OCI-LY7 (cell line): Measurements from ENCODE around the gene KL. TPM values are rescaled to one million over a fixed set of nuclear protein-coding genes. Genes with fewer than 3 reads are reported as not detected.

Experiments
- BruUV-seq: library from RNA; stranded (reverse); fragments of 400-500 nt; replicated peaks from 2 replicates; lab custom pipeline; 2021; lab: Mats Ljungman, UMichigan
- CTCF ChIA-PET: fragments of 300-600 bp; sonication (Branson Sonifier 250); formaldehyde crosslinking; loops from one replicate; lab custom pipeline; 2022; ENCODE audit warnings: antibody characterized with exemption; ENCODE audit not compliant: unreplicated experiment; lab: Charles Lee
- POLR2A ChIA-PET: fragments of 300-600 bp; sonication (Branson Sonifier 250); formaldehyde crosslinking; loops from one replicate; lab custom pipeline; 2022; ENCODE audit warnings: antibody characterized with exemption; lab: Charles Lee
- DNase-seq: peaks from one replicate; pipeline ENCODE4 v3.0.0-alpha.2; 2015; ENCODE audit warnings: low spot score
- H2AFZ ChIP-seq: fragments of 200-600 bp; sonication (generic), shearing (Covaris generic); 2 replicates; pipeline ENCODE4 v1.6.1; 2014; ENCODE audit warnings: mild to moderate bottlenecking, antibody characterized with exemption, low read length, moderate library complexity
- H3K27ac ChIP-seq: fragments of 200-600 bp; sonication (generic); 2 replicates; pipeline ENCODE4 v1.5.1; 2014; ENCODE audit warnings: mixed run types, low read depth, mild to moderate bottlenecking, moderate library complexity, low read length, inconsistent platforms; ENCODE audit not compliant: poor library complexity, severe bottlenecking
- H3K36me3 ChIP-seq: fragments of 200-600 bp; sonication (generic); 2 replicates; pipeline ENCODE4 v1.6.1; 2014; ENCODE audit warnings: mild to moderate bottlenecking, antibody characterized with exemption, low read length, moderate library complexity, mixed read lengths; ENCODE audit not compliant: insufficient read depth
- H3K4me1 ChIP-seq: fragments of 200-600 bp; sonication (generic); 2 replicates; pipeline ENCODE4 v1.5.1; 2014; ENCODE audit warnings: mild to moderate bottlenecking, low read length; ENCODE audit not compliant: insufficient read depth, poor library complexity, severe bottlenecking
- H3K4me2 ChIP-seq: fragments of 200-600 bp; sonication (generic); 2 replicates; pipeline ENCODE4 v1.6.1; 2014; ENCODE audit warnings: mild to moderate bottlenecking, low read length
- H3K4me3 ChIP-seq: fragments of 200-600 bp; sonication (generic); 2 replicates; pipeline ENCODE4 v1.5.1; 2014; ENCODE audit warnings: mild to moderate bottlenecking, low read depth, low read length; ENCODE audit not compliant: poor library complexity, severe bottlenecking
- H3K79me2 ChIP-seq: fragments of 200-600 bp; sonication (generic); 2 replicates; pipeline ENCODE4 v1.6.1; 2016; ENCODE audit warnings: low read depth, mild to moderate bottlenecking, low read length, moderate library complexity, mixed read lengths; ENCODE audit not compliant: insufficient read depth
- H3K9me2 ChIP-seq: fragments of 200-600 bp; sonication (generic); 2 replicates; pipeline ENCODE4 v1.6.1; 2016; ENCODE audit warnings: mild to moderate bottlenecking, low read length, mixed read lengths; ENCODE audit not compliant: insufficient read depth
- H3K9me3 ChIP-seq: fragments of 200-600 bp; sonication (generic); 2 replicates; pipeline ENCODE4 v1.6.1; 2014; ENCODE audit warnings: mild to moderate bottlenecking, mixed run types, low read length, mixed read lengths
- H4K20me1 ChIP-seq: fragments of 200-600 bp; sonication (generic); 2 replicates; pipeline ENCODE4 v1.6.1; 2014; ENCODE audit warnings: mild to moderate bottlenecking, antibody characterized with exemption, low read length, moderate library complexity, mixed read lengths; ENCODE audit not compliant: insufficient read depth
- EZH2phosphoT487 ChIP-seq: fragments of 200-600 bp; sonication (generic); IDR thresholded peaks from 2 replicates; pipeline ENCODE4 v1.6.1; 2018; ENCODE audit warnings: low read depth, borderline replicate concordance, mild to moderate bottlenecking, mixed run types, antibody characterized with exemption, low read length, moderate library complexity, mixed read lengths
- intact Hi-C: fragments of 100-400 bp; cut with micrococcal nuclease; formaldehyde crosslinking; loops from one replicate; pipeline ENCODE4 v1.10.0; 2022; ENCODE audit not compliant: unreplicated experiment
- total RNA-seq, 2 experiments: library from RNA; depleted of rRNA in 1 of 2; stranded (reverse); fragments of >200 nt in 1 of 2; shearing (Covaris generic) in 1 of 2; gene quantifications; 2 replicates each; pipeline ENCODE4 v1.2.3, GENCODE V29; 2014 to 2022
- TF ChIP-seq, protein P1 (sequence below): fragments of 200-600 bp; sonication (generic); conservative IDR thresholded peaks from 2 replicates; pipeline ENCODE4 v1.5.1; 2014; ENCODE audit warnings: mild to moderate bottlenecking, antibody characterized with exemption, low read length, moderate library complexity, mixed read lengths

KL gene
- total RNA-seq, 2 experiments from 2014 or later: not detected

GRCh38 chr13:33034882-33035520 lies 18.8 kb downstream of the KL start:
- Histone ChIP-seq H3K4me1 (no peaks in the 10 kb centered on the region), H3K4me3 (no peak overlapping the region), H2AFZ (no peak overlapping the region), H4K20me1 (no peaks in the 10 kb centered on the region), H3K27ac (no peak overlapping the region), H3K36me3 (no peaks in the 10 kb centered on the region), H3K9me2 (no peaks in the 10 kb centered on the region), H3K4me2 (no peak overlapping the region), H3K9me3 (no peaks in the 10 kb centered on the region), H3K79me2 (no peaks in the 10 kb centered on the region)
- intact Hi-C loops: no loop called here
- ChIA-PET POLR2A (no interaction called here), CTCF (no interaction called here)
- TF ChIP-seq, protein P1, sequence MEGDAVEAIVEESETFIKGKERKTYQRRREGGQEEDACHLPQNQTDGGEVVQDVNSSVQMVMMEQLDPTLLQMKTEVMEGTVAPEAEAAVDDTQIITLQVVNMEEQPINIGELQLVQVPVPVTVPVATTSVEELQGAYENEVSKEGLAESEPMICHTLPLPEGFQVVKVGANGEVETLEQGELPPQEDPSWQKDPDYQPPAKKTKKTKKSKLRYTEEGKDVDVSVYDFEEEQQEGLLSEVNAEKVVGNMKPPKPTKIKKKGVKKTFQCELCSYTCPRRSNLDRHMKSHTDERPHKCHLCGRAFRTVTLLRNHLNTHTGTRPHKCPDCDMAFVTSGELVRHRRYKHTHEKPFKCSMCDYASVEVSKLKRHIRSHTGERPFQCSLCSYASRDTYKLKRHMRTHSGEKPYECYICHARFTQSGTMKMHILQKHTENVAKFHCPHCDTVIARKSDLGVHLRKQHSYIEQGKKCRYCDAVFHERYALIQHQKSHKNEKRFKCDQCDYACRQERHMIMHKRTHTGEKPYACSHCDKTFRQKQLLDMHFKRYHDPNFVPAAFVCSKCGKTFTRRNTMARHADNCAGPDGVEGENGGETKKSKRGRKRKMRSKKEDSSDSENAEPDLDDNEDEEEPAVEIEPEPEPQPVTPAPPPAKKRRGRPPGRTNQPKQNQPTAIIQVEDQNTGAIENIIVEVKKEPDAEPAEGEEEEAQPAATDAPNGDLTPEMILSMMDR: no peak
- TF ChIP-seq EZH2phosphoT487: no peak
- DNase-seq: no peak
- no TSS peak for BruUV-seq

DNA sequence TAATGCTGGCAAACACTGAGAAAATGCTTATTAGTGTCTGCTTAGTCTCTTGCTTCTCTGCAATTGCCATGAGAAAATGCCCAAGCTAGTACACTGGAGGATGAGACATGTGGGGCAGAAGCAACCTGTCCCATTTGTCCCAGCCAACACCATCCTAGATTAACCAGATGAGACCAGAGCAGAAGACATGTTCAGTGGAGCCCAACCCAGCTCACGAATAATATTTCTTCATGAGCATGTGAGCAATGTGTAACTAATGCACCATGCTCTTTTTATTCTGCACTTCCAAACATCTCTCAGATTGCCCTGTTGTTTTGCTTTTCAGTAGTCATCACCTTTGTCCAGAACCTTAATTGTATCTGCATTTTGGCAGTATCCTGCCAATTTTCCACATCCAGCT lies 21.4 kb downstream of the KL start:
- H3K4me1 ChIP-seq: no peaks in the 10 kb centered on the region
- no peaks in the 10 kb centered on the region for H3K79me2 ChIP-seq
- H3K9me3 ChIP-seq: no peaks in the 10 kb centered on the region
- no TSS peak for BruUV-seq
- no peak overlapping the region for H3K4me2 ChIP-seq
- no peak overlapping the region for H3K27ac ChIP-seq
- no peak for DNase-seq
- no peak overlapping the region for H2AFZ ChIP-seq
- no peaks in the 10 kb centered on the region for H3K9me2 ChIP-seq
- no peaks in the 10 kb centered on the region for H4K20me1 ChIP-seq
- H3K36me3 ChIP-seq: no peaks in the 10 kb centered on the region
- H3K4me3 ChIP-seq: no peak overlapping the region
- intact Hi-C loops: no loop called here
- TF ChIP-seq EZH2phosphoT487: no peak
- TF ChIP-seq, protein P1: no peak
- ChIA-PET POLR2A (interaction anchor here (0.7 kb wide), 1 partner anchor 106 kb away, joined by 3 read pairs; no protein-coding TSS in a partner anchor), CTCF (interaction anchor here (0.6 kb wide), 1 partner anchor 417 kb away, joined by 3 read pairs; no protein-coding TSS in a partner anchor)

DNA sequence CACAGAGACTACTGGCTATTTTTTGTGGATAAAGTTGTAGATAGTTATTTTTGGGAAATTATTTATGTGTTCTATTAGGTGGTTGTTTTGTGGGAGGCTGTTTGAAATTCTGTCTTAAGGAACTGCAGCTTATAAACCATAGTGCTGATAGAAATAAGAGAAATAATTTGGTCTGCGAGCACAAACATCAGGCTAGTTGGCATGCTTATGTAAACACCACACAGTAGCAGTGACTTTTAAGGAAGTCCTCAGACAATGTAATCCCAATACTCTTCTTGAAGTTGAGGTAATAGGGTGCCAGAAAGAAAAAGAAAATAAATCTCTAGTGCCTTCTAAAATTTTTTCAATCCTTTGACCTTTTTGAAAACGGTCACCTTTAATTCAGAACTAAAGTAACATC lies 23.9 kb downstream of the KL start:
- POLR2A ChIA-PET: interaction anchor here (0.8 kb wide), 1 partner anchor 9 kb away, joined by 3 read pairs; no protein-coding TSS in a partner anchor
- intact Hi-C loops: no loop called here
- H3K4me2 ChIP-seq: no peak overlapping the region
- BruUV-seq: no TSS peak
- H2AFZ ChIP-seq: no peak overlapping the region
- no peak for TF ChIP-seq EZH2phosphoT487
- TF ChIP-seq, protein P1: no peak
- H3K4me1 ChIP-seq: no peaks in the 10 kb centered on the region
- H3K9me2 ChIP-seq: no peaks in the 10 kb centered on the region
- H3K27ac ChIP-seq: no peak overlapping the region
- CTCF ChIA-PET: no interaction called here
- no peaks in the 10 kb centered on the region for H3K36me3 ChIP-seq
- H3K79me2 ChIP-seq: no peaks in the 10 kb centered on the region
- no peak for DNase-seq
- H3K4me3 ChIP-seq: no peak overlapping the region
- H4K20me1 ChIP-seq: no peaks in the 10 kb centered on the region
- no peaks in the 10 kb centered on the region for H3K9me3 ChIP-seq
